ENCODE measurements around the gene LRCH3. TPM values are rescaled to one million over a fixed set of nuclear protein-coding genes. Genes with fewer than 3 reads are reported as not detected.
"Not testable (repeated sequence)": the region's sequence is repeated elsewhere in the genome, so short reads cannot be mapped to it uniquely, and the experiment has no call there.

Gene LRCH3
- total and polyA plus RNA-seq, 7 donors, result 4.8 to 154 (median 44.7) TPM

DNA sequence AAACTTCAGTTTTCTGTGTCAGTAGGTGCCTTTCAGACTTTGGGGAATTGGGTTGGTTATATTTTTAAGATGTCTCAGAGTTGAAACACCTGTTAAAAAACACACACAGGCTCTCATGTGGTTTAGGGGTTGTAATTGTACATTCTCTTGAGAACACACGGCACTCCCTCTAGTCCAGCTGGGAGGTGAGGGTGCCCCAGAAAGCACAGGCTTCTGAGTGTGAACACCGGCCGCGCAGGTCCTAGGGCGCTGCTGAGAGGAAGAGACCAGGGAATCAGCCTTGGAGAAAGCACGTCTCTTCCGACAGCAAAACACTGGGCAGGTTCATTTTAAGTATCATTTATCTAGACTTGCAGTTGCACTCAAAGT is 90.9 kb downstream of the LRCH3 start:
- no peak overlapping the region for H3K27ac ChIP-seq
- TF ChIP-seq POLR2A (IDR thresholded peaks at IDR 0.05) (no peak), EP300 (IDR thresholded peaks at IDR 0.05) (no peak), POLR2AphosphoS5 (IDR thresholded peaks at IDR 0.05) (no peak)
- TF ChIP-seq, protein P1, sequence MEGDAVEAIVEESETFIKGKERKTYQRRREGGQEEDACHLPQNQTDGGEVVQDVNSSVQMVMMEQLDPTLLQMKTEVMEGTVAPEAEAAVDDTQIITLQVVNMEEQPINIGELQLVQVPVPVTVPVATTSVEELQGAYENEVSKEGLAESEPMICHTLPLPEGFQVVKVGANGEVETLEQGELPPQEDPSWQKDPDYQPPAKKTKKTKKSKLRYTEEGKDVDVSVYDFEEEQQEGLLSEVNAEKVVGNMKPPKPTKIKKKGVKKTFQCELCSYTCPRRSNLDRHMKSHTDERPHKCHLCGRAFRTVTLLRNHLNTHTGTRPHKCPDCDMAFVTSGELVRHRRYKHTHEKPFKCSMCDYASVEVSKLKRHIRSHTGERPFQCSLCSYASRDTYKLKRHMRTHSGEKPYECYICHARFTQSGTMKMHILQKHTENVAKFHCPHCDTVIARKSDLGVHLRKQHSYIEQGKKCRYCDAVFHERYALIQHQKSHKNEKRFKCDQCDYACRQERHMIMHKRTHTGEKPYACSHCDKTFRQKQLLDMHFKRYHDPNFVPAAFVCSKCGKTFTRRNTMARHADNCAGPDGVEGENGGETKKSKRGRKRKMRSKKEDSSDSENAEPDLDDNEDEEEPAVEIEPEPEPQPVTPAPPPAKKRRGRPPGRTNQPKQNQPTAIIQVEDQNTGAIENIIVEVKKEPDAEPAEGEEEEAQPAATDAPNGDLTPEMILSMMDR (IDR thresholded peaks at IDR 0.05), result no peak
- no peaks in the 10 kb centered on the region for H3K9me3 ChIP-seq
- no peak overlapping the region for H3K4me3 ChIP-seq
- H3K4me1 ChIP-seq, result no peaks in the 10 kb centered on the region
- H3K27me3 ChIP-seq, result no peaks in the 10 kb centered on the region
- WGBS, 2 donors, result 82 to 93% methylated on average over 7 of the region's 7 CpGs
- intact Hi-C loops (cut with DNase I), result no loop called here
- peaks cover 0 to 75% (median 13%) of the 10 kb centered on the region in 4 donors for H3K36me3 ChIP-seq
- DNase-seq, result no peak

DNA sequence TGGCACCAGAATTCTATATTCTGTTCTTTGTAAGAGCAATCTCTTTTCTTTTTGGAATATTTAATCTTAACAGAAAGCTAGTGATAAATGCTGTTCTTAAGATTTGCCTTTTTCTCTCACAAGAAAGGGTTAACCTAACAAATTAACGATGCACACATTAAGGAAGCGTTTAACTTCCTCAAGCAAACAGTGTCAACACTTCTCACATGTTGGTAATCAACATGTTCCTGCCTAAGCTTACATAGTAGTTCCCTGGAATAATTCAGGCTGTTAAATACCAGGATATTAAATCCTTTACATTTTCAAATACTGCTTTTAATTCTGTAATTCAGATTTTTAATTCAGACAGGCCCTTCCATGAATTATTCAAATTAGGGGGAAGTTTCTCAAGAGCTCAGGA is 91.5 kb downstream of the LRCH3 start:
- Histone ChIP-seq H3K4me1 (no peaks in the 10 kb centered on the region), H3K9me3 (no peaks in the 10 kb centered on the region), H3K27me3 (no peaks in the 10 kb centered on the region), H3K36me3 (peaks cover 0 to 73% (median 13%) of the 10 kb centered on the region in 4 donors), H3K4me3 (no peak overlapping the region), H3K27ac (no peak overlapping the region)
- intact Hi-C loops (cut with DNase I), result no loop called here
- TF ChIP-seq, protein P1 (IDR thresholded peaks at IDR 0.05), result no peak
- TF ChIP-seq EP300 (IDR thresholded peaks at IDR 0.05) (no peak), POLR2AphosphoS5 (IDR thresholded peaks at IDR 0.05) (no peak), POLR2A (IDR thresholded peaks at IDR 0.05) (no peak)
- WGBS, 2 donors, result 7 to 16% methylated on average over 2 of the region's 2 CpGs
- DNase-seq, result no peak

DNA sequence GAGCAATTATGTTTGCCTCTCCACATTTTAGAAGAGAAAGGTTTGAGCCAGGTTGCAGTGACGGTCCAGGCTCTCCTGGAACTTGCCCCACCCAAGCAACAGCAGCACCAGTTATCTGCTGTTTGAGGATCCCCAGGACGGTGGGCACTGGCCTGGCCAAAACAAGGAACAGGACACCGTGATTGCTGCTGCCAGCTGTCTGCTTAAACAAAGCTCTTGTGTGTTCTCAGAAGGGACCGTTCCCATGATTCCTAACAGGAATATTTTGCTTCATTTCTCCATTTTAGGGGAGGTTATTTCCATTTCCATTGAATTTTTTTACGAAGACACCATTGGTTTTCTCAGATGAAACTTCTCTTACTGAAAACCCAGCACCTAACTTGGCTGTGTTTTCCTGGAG is 92.5 kb downstream of the LRCH3 start:
- WGBS, 2 donors, result 88 to 90% methylated on average over 5 of the region's 5 CpGs
- no peak for DNase-seq
- H3K36me3 ChIP-seq, result peaks cover 0 to 63% (median 13%) of the 10 kb centered on the region in 4 donors

DNA sequence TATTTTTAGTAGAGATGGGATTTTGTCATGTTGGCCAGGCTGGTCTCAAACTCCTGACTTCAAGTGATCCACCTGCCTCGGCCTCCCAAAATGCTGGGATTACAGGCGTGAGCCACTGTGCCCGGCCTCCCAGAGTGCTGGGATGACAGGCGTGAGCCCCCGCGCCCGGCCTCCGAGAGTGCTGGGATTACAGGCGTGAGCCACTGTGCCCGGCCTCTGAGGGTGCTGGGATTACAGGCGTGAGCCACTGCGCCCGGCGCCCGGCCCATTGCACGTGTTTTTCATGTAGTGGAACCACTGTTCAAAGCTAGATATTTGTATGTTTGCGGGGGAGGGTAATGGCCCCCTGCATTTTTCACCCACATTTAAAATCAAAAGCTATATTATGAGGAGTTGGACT is 93.3 kb downstream of the LRCH3 start:
- intact Hi-C loops (cut with DNase I); H3K9me3 ChIP-seq; H3K27me3 ChIP-seq; H3K4me1 ChIP-seq; DNase-seq; H3K4me3 ChIP-seq; H3K27ac ChIP-seq: not testable (repeated sequence)
- WGBS, 2 donors, result 93 to 95% methylated on average over 17 of the region's 17 CpGs
- H3K36me3 ChIP-seq, result peaks cover 0 to 59% (median 13%) of the 10 kb centered on the region in 4 donors

More for the DNA sequence above, 92.5 kb downstream of the LRCH3 start:
- Histone ChIP-seq H3K4me3 (no peak overlapping the region), H3K4me1 (no peaks in the 10 kb centered on the region), H3K9me3 (no peaks in the 10 kb centered on the region), H3K27ac (no peak overlapping the region), H3K27me3 (no peaks in the 10 kb centered on the region)
- intact Hi-C loops (cut with DNase I), result no loop called here
- TF ChIP-seq POLR2A (IDR thresholded peaks at IDR 0.05) (no peak), POLR2AphosphoS5 (IDR thresholded peaks at IDR 0.05) (no peak), EP300 (IDR thresholded peaks at IDR 0.05) (no peak)
- TF ChIP-seq, protein P1 (IDR thresholded peaks at IDR 0.05), result no peak

DNA sequence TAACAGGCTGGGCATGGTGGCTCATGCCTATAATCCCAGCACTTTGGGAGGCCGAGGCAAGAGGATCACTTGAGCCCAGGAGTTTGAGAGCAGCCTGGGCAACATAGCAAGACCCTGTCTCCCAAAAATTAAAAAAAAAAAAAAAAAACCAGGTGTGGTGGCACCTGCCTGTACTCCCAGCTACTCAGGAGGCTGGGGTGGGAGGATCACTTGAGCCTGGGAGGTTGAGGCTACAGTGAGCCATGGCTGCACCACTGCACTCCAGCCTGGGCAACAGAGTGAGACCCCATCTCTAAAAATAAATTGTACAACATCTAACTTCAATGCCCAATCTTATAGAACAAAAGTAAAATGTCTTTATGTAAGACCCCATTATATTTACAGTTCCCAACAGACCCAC is 95.0 kb downstream of the LRCH3 start:
- H3K36me3 ChIP-seq, result peaks cover 0 to 56% (median 11%) of the 10 kb centered on the region in 4 donors
- intact Hi-C loops (cut with DNase I); DNase-seq; H3K9me3 ChIP-seq; H3K4me1 ChIP-seq; H3K27ac ChIP-seq; H3K27me3 ChIP-seq; H3K4me3 ChIP-seq: not testable (repeated sequence)
- 97 to 98% methylated on average over 1 of the region's 1 CpG for WGBS, 2 donors

DNA sequence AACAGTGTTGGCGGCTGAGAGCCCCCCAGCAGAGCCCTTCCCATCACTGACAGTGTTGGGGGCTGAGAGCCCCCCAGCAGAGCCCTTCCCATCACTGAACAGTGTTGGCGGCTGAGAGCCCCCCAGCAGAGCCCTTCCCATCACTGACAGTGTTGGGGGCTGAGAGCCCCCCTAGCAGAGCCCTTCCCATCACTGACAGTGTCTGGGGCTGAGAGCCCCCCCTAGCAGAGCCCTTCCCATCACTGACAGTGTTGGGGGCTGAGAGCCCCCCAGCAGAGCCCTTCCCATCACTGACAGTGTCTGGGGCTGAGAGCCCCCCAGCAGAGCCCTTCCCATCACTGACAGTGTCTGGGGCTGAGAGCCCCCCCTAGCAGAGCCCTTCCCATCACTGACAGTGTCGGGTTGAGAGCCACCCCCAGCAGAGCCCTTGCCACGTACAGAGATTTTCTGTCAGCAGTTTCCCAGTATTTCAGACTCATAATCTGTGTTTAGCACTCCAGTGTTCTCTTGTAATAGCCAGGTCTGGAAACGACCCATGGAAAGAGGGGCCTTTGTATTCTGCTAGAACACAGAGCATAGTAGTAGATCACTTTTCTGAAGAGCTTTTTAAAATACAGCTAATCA is 96.5 kb downstream of the LRCH3 start:
- H3K9me3 ChIP-seq; H3K4me3 ChIP-seq; H3K27ac ChIP-seq; intact Hi-C loops (cut with DNase I); DNase-seq; H3K27me3 ChIP-seq; H3K4me1 ChIP-seq: not testable (repeated sequence)
- 80 to 81% methylated on average over 5 of the region's 5 CpGs for WGBS, 2 donors
- H3K36me3 ChIP-seq, result peaks cover 0 to 44% (median 10%) of the 10 kb centered on the region in 4 donors
